Measurements from ENCODE around the gene RBP3.

Gene RBP3

DNA sequence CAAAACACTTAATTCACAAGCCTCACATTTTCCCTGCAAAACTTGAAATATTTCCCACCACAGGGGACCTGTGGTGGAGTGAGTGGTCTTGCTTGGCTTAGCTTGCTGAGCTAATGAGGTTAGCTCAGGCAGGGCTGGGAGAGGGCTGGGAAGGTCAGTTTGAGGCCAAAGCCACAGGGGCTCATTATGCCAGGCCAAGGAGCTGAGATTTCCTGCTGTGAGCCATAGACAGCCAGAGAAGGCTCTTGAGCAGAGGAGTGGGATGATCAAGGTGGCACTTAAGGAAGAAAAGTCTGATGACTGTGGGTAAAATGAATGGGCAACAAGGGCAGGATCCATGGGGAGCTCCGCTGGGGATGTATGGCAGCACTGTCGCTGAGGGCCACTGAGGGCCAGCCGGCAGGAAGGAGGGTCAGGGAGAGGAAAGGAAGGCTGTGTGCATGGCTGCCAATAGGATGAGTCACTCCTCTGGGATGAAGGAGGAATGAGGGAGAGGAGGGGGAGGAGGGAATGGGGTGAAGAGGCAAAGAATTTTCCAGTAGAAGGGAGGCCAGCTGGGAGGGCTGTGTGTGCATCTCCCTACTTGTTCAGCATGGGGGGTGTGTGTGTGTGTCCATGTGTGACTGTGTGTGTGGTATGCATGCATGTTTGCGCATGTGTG, 54.6 kb downstream of the RBP3 start:
- TF ChIP-seq, protein P1, sequence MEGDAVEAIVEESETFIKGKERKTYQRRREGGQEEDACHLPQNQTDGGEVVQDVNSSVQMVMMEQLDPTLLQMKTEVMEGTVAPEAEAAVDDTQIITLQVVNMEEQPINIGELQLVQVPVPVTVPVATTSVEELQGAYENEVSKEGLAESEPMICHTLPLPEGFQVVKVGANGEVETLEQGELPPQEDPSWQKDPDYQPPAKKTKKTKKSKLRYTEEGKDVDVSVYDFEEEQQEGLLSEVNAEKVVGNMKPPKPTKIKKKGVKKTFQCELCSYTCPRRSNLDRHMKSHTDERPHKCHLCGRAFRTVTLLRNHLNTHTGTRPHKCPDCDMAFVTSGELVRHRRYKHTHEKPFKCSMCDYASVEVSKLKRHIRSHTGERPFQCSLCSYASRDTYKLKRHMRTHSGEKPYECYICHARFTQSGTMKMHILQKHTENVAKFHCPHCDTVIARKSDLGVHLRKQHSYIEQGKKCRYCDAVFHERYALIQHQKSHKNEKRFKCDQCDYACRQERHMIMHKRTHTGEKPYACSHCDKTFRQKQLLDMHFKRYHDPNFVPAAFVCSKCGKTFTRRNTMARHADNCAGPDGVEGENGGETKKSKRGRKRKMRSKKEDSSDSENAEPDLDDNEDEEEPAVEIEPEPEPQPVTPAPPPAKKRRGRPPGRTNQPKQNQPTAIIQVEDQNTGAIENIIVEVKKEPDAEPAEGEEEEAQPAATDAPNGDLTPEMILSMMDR (IDR thresholded peaks at IDR 0.05) = no peak

DNA sequence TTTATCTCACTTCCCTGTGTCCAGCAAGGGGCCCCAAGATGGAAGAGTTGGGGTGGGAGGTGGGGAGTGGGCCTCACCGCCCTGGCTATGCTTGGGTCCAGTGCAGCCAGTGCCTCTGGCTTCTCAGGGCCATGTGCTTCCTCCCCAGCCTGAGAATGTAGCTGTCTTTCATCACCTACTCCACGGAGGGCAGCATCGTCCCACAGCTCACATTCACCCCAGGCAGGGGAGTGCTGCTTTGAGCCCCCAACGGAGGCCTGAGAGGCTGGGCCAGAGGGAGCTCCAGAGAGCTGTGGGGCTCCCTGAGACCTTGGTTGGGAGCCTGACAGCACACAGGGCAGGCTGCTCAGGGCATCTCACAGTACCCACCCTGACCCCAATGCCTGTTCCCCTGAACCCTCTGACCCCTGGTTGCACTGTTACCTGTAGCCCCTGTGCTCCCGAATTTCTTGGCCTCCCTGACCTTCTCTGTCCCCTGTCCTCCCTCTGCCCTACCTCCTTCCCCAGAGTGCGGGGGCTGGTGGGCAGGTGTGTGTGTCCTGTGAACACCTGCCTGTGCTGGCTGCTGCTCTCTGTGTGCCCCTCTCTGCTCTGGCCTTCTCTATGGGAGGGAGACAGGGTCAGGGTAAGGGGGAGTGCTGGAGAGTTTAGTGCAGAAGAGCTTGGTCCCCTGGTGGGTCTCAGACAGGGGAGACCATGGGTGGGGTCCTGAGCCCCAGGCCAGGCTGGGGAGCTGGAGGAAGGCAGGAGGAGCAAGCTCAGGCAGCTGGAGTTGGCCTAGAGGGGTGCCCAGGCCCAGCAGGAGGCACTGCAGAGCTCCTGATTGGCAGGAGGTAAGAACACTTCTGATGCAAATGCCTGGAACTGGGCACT, 55.5 kb downstream of the RBP3 start:
- TF ChIP-seq, protein P1 (IDR thresholded peaks at IDR 0.05) = no peak

DNA sequence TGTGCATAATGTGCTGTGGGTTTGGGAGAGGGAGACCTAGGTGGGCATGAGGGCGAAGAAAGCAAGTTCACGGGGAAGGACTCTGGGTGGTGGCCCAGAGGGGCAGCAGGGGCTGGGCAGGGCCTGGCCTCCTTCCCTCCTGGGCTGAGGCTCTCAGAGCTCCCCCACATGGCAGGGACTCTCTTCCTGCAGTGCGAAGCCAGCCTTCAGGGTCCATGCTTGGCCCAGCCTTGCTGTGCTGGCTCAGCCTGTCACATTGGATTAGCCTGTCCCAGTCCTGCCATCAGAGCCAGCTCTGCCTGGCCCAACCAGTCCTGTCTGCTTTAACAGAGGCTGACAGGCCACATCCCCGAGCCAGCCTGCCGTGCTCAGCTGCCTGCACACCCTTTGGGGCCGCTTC, 56.3 kb downstream of the RBP3 start:
- TF ChIP-seq, protein P1 (IDR thresholded peaks at IDR 0.05) = no peak

DNA sequence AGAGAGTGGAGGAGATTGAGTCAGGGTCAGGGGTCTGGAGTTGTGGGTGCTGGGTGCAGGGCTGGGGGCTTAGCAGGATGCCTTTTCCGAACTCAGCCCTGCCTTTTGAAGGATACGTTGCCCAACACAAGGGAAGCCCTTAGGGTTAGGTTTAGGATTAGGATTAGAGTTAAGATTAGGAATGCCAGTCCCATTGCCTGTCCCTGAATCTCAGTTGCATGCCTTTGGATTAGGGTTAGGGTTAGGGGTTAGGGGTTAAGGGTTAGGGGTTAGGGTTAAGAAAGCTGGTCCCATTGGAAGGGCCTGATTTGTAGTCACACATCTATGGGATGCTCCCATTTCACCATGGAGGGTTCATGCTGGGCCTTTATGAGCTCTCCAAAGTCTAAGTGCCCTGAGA, 56.8 kb downstream of the RBP3 start:
- TF ChIP-seq, protein P1 (IDR thresholded peaks at IDR 0.05) = no peak

DNA sequence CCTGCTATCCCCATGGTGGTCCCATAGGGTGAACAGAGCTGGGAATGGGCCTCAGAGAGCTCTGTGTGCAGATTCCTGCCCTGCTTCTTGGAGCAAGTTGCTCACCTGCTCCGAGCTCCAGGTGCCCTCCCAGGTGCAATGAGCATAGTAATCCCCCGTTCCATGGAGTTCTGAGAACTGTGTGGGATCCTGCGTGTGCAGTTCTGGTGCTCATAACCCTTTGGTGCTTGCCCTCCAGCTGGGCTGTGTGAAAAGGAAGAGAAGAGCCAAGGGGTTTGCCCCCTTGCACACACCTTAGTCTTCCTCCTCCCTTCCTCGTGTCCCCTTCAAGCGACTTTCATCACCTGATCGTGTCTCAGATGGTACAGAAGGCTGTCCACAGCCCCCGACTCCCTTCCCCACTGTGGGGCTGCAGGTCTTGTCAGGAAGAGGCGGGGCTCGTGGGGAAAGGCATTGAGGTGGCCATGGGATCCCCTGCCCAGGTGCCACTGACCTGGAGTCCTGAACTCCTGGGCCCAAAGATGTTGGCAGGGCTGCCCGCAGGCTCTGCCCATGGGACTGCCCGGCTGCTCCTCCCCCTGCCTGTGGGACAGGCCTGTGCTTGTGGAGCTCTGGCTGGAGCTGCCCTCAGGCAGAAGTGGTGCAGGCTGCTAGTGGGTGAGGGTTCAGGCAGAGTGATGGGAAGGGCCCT, 57.8 kb downstream of the RBP3 start:
- TF ChIP-seq, protein P1 (IDR thresholded peaks at IDR 0.05) = no peak

DNA sequence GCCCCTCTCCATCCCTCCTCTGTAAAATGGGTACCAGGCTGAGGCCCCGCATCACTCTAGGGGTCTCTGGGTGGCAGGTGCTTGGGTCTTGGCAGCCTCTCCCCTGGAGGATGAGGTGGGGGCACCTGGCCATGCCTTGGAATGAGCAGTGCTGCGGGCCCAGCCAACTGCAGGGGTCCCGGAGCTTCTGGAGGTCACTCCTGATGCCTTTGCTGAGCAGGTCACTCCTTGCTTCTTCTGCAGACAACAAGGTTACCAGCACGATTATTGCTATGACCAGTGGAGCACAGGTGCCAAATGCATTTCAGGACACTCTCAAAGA, 58.3 kb downstream of the RBP3 start:
- TF ChIP-seq, protein P1 (IDR thresholded peaks at IDR 0.05) = no peak

DNA sequence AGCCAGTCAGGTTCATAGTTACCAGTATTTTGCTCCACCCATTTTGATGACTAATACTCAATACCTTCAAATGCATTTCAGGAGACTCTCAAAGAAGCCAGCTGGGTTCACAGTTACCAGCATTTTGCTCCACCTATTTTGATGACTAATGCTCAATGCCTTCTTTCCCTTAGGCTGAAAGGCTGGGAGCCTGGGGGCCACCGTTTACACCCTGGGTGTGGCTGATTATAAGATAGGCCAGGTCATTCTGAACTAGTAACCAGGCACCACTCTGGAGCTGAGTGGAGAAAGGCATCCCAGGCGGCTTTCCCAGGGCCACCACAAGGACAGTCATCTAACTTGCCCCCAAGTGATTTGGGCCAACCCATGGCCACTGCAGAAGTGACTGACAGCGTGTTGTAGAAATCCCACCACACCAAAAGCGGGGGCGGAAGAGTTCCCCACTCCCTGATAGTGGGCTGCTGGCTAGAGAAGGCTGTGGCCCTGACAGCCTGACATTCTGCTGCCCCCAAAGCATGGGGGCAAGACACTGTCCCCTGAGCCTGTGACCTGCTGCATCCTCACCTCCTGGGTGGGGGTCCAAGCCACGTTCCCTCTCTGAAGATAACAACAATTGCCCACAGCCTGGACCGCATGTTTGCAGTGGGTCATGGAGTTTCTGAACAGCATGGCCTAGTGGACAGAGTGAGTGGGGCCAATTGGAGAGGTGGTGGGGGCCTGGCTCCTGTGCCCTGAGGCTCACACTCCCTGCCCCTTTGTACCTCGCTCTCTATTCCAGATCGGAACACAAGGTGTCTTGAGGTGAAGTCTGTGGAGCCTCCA, 58.9 kb downstream of the RBP3 start:
- TF ChIP-seq, protein P1 (IDR thresholded peaks at IDR 0.05) = no peak

All from LNCAP (cell line).